Spleen (tissue), 13 donors: ENCODE measurements around the gene UQCR10. TPM values are rescaled to one million over a fixed set of nuclear protein-coding genes. Genes with fewer than 3 reads are reported as not detected.

Experiments
- DNase-seq: peaks from one replicate; pipeline ENCODE4 v3.0.0-alpha.2; 2020
- H3K27ac ChIP-seq, 8 donors: fragments of 200-600 bp; sonication (generic) in 7 of 8; 1 replicate in 4 of 8; 2 replicates in 4 of 8; pipeline versions ENCODE4 v1.5.0 to v1.8.0; 2016 to 2021; ENCODE audit warnings: inconsistent platforms in 4 of 8, mild to moderate bottlenecking in 4 of 8, moderate library complexity in 1 of 8
- H3K27me3 ChIP-seq, 7 donors: fragments of 200-600 bp; sonication (generic) in 6 of 7; replicated peaks in 1 of 7; 1 replicate in 4 of 7; 2 replicates in 3 of 7; pipeline versions ENCODE4 v1.5.0 to v1.8.0; 2016 to 2021; ENCODE audit warnings: inconsistent platforms in 3 of 7, mild to moderate bottlenecking in 1 of 7
- H3K36me3 ChIP-seq, 6 donors: fragments of 200-600 bp; sonication (generic) in 5 of 6; 1 replicate in 4 of 6; 2 replicates in 2 of 6; pipeline versions ENCODE4 v1.5.0 to v1.8.0; 2016 to 2021; ENCODE audit warnings: inconsistent platforms in 2 of 6
- H3K4me1 ChIP-seq, 6 donors: fragments of 200-600 bp; sonication (generic) in 5 of 6; 1 replicate in 3 of 6; 2 replicates in 3 of 6; pipeline versions ENCODE4 v1.5.0 to v1.8.0; 2016 to 2021; ENCODE audit warnings: inconsistent platforms in 3 of 6
- H3K4me3 ChIP-seq, 8 donors: fragments of 200-600 bp; sonication (generic) in 7 of 8; 1 replicate in 4 of 8; 2 replicates in 4 of 8; pipeline versions ENCODE4 v1.5.0 to v1.8.0; 2016 to 2021; ENCODE audit warnings: inconsistent platforms in 4 of 8, mild to moderate bottlenecking in 4 of 8, moderate library complexity in 2 of 8
- H3K9me3 ChIP-seq, 8 donors: fragments of 200-600 bp; sonication (generic) in 7 of 8; 1 replicate in 4 of 8; 2 replicates in 4 of 8; pipeline versions ENCODE4 v1.5.0 to v1.8.0; 2016 to 2021; ENCODE audit warnings: inconsistent platforms in 4 of 8
- CTCF ChIP-seq, 11 experiments: fragments of 200-600 bp in 7 of 11; fragments of 450-650 bp in 4 of 11; sonication (generic) in 4 of 11; IDR thresholded peaks in 8 of 11; conservative IDR thresholded peaks in 3 of 11; 1 replicate in 7 of 11; 2 replicates in 4 of 11; pipeline versions ENCODE4 v1.4.0 to v1.8.0; 2016 to 2021; ENCODE audit warnings: antibody characterized with exemption in 11 of 11, inconsistent platforms in 4 of 11, mild to moderate bottlenecking in 1 of 11
- POLR2A ChIP-seq, 3 donors: fragments of 450-650 bp; IDR thresholded peaks; one replicate each; pipeline ENCODE4 v1.5.1; 2017; ENCODE audit warnings: antibody characterized with exemption in 3 of 3, mild to moderate bottlenecking in 1 of 3
- POLR2AphosphoS5 ChIP-seq, 3 donors: sonication (generic); formaldehyde crosslinking; IDR thresholded peaks; one replicate each; pipeline ENCODE4 v1.5.1; 2017; ENCODE audit warnings: antibody characterized with exemption in 3 of 3
- WGBS, 5 donors: extraction: QIAGEN DNeasy Blood & Tissue Kit in 3 of 5; methylation state at CpG; one replicate each; pipeline versions ENCODE4 v1.1.5 to v1.1.7; 2013 to 2018; 5-methylcytosine and 5-hydroxymethylcytosine counted together
- intact Hi-C: fragments of 100-400 bp; cut with DNase I; formaldehyde crosslinking; loops from one replicate; pipeline ENCODE4 v1.15.0; 2023; ENCODE audit warnings: low total_unique reads
- long read RNA-seq, 2 donors: transcript quantifications; one replicate each; lab custom pipeline, GENCODE V29; 2026
- polyA plus RNA-seq, 3 donors: library from polyadenylated mRNA; stranded (reverse); fragments of 200-250 nt; gene quantifications; one replicate each; pipeline ENCODE4 v1.2.1, GENCODE V29; 2013
- total RNA-seq, 7 donors: library from RNA; depleted of rRNA in 3 of 7; stranded (reverse); fragments of >200 nt in 3 of 7; fragmentation: NEBNext Ultra II Directional in 4 of 7; extraction: Animal tissue kit (Norgen Biotek cat#: 25700) in 4 of 7; gene quantifications; one replicate each; pipeline versions ENCODE4 v1.1.0 to v1.2.1, GENCODE V29; 2016 to 2021
- donor health status: healthy with polysubstance abuse.
- donor health status: DM: no; HTN: no; CAD: no; lungs with moderate emphysema.
- donor health status: DM: no; HTN: no; CAD: no.
- donor health status: Bipolar disorder and iron deficiency.
- donor health status: healthy.
- donor health status: DM: no; HTN: no; CAD: no.
- donor health status: DM: yes; HTN: yes; CAD: no.

UQCR10 gene
- total RNA-seq (10 to 100 TPM; 32.8 to 60.4 (median 52.0) TPM), polyA plus RNA-seq (100 to 1,000 TPM; 130 to 174 (median 149) TPM)
- long read RNA-seq, donor 1, transcript UQCR10-202 (2 exons, 584 nt): minor isoform, 17 of 146 reads
- long read RNA-seq, donor 1, transcript UQCR10-201 (2 exons, 916 nt): major isoform, 129 of 146 reads
- long read RNA-seq, donor 1, partial matches to known transcripts: 0 of 146 reads
- long read RNA-seq, donor 1, other reads (novel, unspliced or antisense): 0 of 146 reads
- long read RNA-seq, donor 2, transcript UQCR10-202 (2 exons, 584 nt): minor isoform, 16 of 136 reads
- long read RNA-seq, donor 2, transcript UQCR10-201 (2 exons, 916 nt): major isoform, 115 of 136 reads
- long read RNA-seq, donor 2, partial matches to known transcripts: 5 of 136 reads
- long read RNA-seq, donor 2, other reads (novel, unspliced or antisense): 0 of 136 reads

GRCh38 chr22:29767171-29768051, at the start of gene UQCR10:
Gene UQCR10 (plus strand): TSS chr22:29767369. CDS start chr22:29767399, 30 bp downstream.
- intact Hi-C loops: no loop called here
- Histone ChIP-seq H3K36me3 (peaks cover 0 to 38% (median 22%) of the 10 kb centered on the region in 6 donors), H3K27me3 (no peaks in the 10 kb centered on the region), H3K4me1 (peaks cover 18 to 56% (median 35%) of the 10 kb centered on the region in 6 donors), H3K4me3 (peak within 1 kb of the TSS; percentile 71 to 99 (median 89)), H3K9me3 (no peaks in the 10 kb centered on the region), H3K27ac (peak within 1 kb of the TSS; percentile 14 to 93 (median 86))
- TF ChIP-seq CTCF (IDR thresholded peaks at IDR 0.05 in 8 of 11, conservative IDR thresholded peaks at IDR 0.05 in 3 of 11) (peak in 1 of 11 experiments; percentile 5), POLR2AphosphoS5 (IDR thresholded peaks at IDR 0.05) (peak; percentile 89 to 92 (median 89)), POLR2A (IDR thresholded peaks at IDR 0.05) (no peak)
- DNase-seq: peak; percentile 97
- 0 to 14% (median 0%) methylated on average over 41 to 46 of the region's 46 CpGs for whole genome bisulfite sequencing, 5 donors

GRCh38 chr22:29717789-29718188, 49.4 kb upstream of the UQCR10 start:
- Histone ChIP-seq H3K36me3 (no peaks in the 10 kb centered on the region), H3K27me3 (peaks cover 0 to 99% (median 35%) of the 10 kb centered on the region in 7 donors), H3K4me1 (peaks cover 0 to 19% (median 12%) of the 10 kb centered on the region in 6 donors), H3K4me3 (no peak overlapping the region), H3K27ac (no peak overlapping the region), H3K9me3 (no peaks in the 10 kb centered on the region)
- TF ChIP-seq CTCF (IDR thresholded peaks at IDR 0.05 in 8 of 11, conservative IDR thresholded peaks at IDR 0.05 in 3 of 11) (no peak), POLR2A (IDR thresholded peaks at IDR 0.05) (no peak), POLR2AphosphoS5 (IDR thresholded peaks at IDR 0.05) (no peak)
- intact Hi-C loops: no loop called here
- 88 to 91% (median 90%) methylated on average over 11 of the region's 11 CpGs for WGBS, 5 donors
- no peak for DNase-seq

DNA sequence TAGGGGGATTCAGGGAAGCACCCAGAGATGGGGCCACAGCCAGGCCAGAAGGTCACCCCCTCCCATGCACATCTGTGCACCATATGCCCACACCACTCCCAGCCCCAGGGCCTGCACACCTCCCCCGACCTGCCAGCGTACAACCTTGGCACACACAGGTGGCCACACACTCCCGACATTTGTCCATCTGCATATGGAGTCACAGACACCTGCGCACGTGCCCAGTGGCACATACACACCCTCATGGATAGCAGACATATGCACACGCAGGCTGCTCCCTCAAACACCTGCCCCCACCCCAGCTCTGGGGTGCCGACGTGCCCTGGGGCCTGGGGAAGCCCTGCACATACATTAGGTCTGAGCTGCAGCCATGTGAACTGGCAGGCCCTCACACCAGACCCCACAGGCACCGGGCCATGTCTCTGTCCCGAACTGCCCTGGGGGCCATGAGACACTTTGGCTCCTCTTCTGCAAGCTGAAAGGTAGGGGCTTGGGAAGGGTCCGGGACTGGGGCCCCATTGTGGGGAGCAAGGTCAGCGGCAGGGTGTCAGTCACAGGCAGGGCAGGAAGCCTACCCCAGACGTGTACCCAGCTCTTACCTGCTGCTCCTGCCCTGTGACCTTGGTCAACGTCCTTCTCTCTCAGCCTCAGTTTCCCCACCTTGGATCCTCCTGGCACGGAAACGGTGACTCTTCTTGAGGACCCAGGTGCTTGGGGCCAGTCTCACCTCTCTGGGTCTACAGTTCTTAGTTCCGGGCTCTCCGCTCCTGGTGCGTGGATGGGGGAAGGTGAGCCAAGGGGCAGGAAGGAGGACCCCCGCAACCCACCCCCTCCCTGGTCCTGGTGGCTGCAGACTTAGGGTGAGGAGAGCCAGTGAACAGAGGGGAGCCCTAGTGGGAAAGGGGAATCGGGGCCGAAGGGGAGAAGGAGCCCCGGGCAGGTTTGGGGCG, 47.9 kb upstream of the UQCR10 start:
- Histone ChIP-seq H3K27me3 (peaks cover 0 to 96% (median 35%) of the 10 kb centered on the region in 7 donors), H3K9me3 (no peaks in the 10 kb centered on the region), H3K27ac (no peak overlapping the region), H3K4me3 (peak overlapping the region in 1 of 8 donors; percentile 58), H3K36me3 (no peaks in the 10 kb centered on the region), H3K4me1 (peaks cover 0 to 19% (median 12%) of the 10 kb centered on the region in 6 donors)
- WGBS, 5 donors: 45 to 53% (median 47%) methylated on average over 13 to 24 of the region's 24 CpGs
- intact Hi-C loops: no loop called here
- no peak for DNase-seq
- TF ChIP-seq POLR2A (IDR thresholded peaks at IDR 0.05) (no peak), POLR2AphosphoS5 (IDR thresholded peaks at IDR 0.05) (no peak), CTCF (IDR thresholded peaks at IDR 0.05 in 8 of 11, conservative IDR thresholded peaks at IDR 0.05 in 3 of 11) (no peak)
